H9 (cell line): ENCODE measurements around the gene KCNG3. TPM values are rescaled to one million over a fixed set of nuclear protein-coding genes. Genes with fewer than 3 reads are reported as not detected.

Experiments used
- DNase-seq: peaks from one replicate; pipeline ENCODE4 v3.0.0-alpha.2; 2017
- H2AFZ ChIP-seq: one replicate; pipeline ENCODE4 v1.6.1; 2013; ENCODE audit warnings: mild to moderate bottlenecking, low read length, control low read depth, moderate library complexity
- H2AK5ac ChIP-seq: 2 replicates; pipeline ENCODE4 v1.6.1; 2013; ENCODE audit warnings: low read length, control low read depth, mixed read lengths; ENCODE audit not compliant: insufficient read length
- H2BK120ac ChIP-seq: one replicate; pipeline ENCODE4 v1.6.1; 2013; ENCODE audit warnings: low read depth, mild to moderate bottlenecking, low read length, control low read depth, inconsistent platforms; ENCODE audit not compliant: poor library complexity, severe bottlenecking
- H2BK12ac ChIP-seq: 2 replicates; pipeline ENCODE4 v1.6.1; 2013; ENCODE audit warnings: low read length, control low read depth, mixed read lengths, low read depth; ENCODE audit not compliant: insufficient read length
- H2BK15ac ChIP-seq: 2 replicates; pipeline ENCODE4 v1.6.1; 2013; ENCODE audit warnings: low read depth, low read length, control low read depth
- H2BK20ac ChIP-seq: one replicate; pipeline ENCODE4 v1.6.1; 2013; ENCODE audit warnings: low read depth, mild to moderate bottlenecking, low read length, control low read depth, inconsistent platforms; ENCODE audit not compliant: poor library complexity, severe bottlenecking
- H2BK5ac ChIP-seq: 2 replicates; pipeline ENCODE4 v1.6.1; 2013; ENCODE audit warnings: low read length, control low read depth, mixed read lengths; ENCODE audit not compliant: insufficient read length
- H3K14ac ChIP-seq: 2 replicates; pipeline ENCODE4 v1.6.1; 2013; ENCODE audit warnings: low read length, control low read depth; ENCODE audit not compliant: insufficient read depth
- H3K18ac ChIP-seq: 2 replicates; pipeline ENCODE4 v1.6.1; 2013; ENCODE audit warnings: low read depth, mild to moderate bottlenecking, mixed read lengths, low read length, control low read depth; ENCODE audit not compliant: insufficient read length
- H3K23ac ChIP-seq: 2 replicates; pipeline ENCODE4 v1.6.1; 2013; ENCODE audit warnings: low read length, control low read depth, mixed read lengths, low read depth; ENCODE audit not compliant: insufficient read length
- H3K23me2 ChIP-seq: 2 replicates; pipeline ENCODE4 v1.6.1; 2013; ENCODE audit warnings: low read depth, mild to moderate bottlenecking, mixed read lengths, low read length, control low read depth; ENCODE audit not compliant: insufficient read length, poor library complexity, severe bottlenecking
- H3K27ac ChIP-seq: 2 replicates; pipeline ENCODE4 v1.5.1; 2013; ENCODE audit warnings: low read length, control low read depth, mixed read lengths, low read depth; ENCODE audit not compliant: insufficient read length
- H3K27me3 ChIP-seq: 2 replicates; pipeline ENCODE4 v1.6.1; 2013; ENCODE audit warnings: low read length, control low read depth, inconsistent platforms; ENCODE audit not compliant: insufficient read depth
- H3K4ac ChIP-seq: 2 replicates; pipeline ENCODE4 v1.6.1; 2013; ENCODE audit warnings: low read depth, mild to moderate bottlenecking, control low read depth, inconsistent platforms, low read length, moderate library complexity
- H3K4me1 ChIP-seq: 2 replicates; pipeline ENCODE4 v1.6.1; 2013; ENCODE audit warnings: low read length, control low read depth, inconsistent platforms; ENCODE audit not compliant: insufficient read depth
- H3K4me2 ChIP-seq: 2 replicates; pipeline ENCODE4 v1.6.1; 2013; ENCODE audit warnings: low read length, control low read depth, mixed read lengths; ENCODE audit not compliant: insufficient read length, insufficient read depth
- H3K56ac ChIP-seq: 2 replicates; pipeline ENCODE4 v1.6.1; 2013; ENCODE audit warnings: low read depth, mild to moderate bottlenecking, mixed read lengths, low read length, control low read depth; ENCODE audit not compliant: insufficient read length
- H3K79me1 ChIP-seq: 2 replicates; pipeline ENCODE4 v1.6.1; 2013; ENCODE audit warnings: low read depth, mild to moderate bottlenecking, moderate library complexity, low read length, control low read depth, inconsistent platforms; ENCODE audit not compliant: insufficient read depth, poor library complexity, severe bottlenecking
- H3K79me2 ChIP-seq: 2 replicates; pipeline ENCODE4 v1.6.1; 2013; ENCODE audit warnings: low read length, control low read depth, inconsistent platforms; ENCODE audit not compliant: insufficient read depth
- H3K9ac ChIP-seq: 2 replicates; pipeline ENCODE4 v1.6.1; 2013; ENCODE audit warnings: low read length, control low read depth, mixed read lengths; ENCODE audit not compliant: insufficient read length; ENCODE audit errors: extremely low read depth
- H3K9me3 ChIP-seq: one replicate; pipeline ENCODE4 v1.6.1; 2013; ENCODE audit warnings: low read depth, low read length, inconsistent platforms; ENCODE audit not compliant: control insufficient read depth
- H3T11ph ChIP-seq: one replicate; pipeline ENCODE4 v1.6.1; 2013; ENCODE audit warnings: mild to moderate bottlenecking, low read length, control low read depth, inconsistent platforms
- H4K20me1 ChIP-seq: one replicate; pipeline ENCODE4 v1.6.1; 2013; ENCODE audit not compliant: control insufficient read depth, insufficient read length, insufficient read depth
- H4K5ac ChIP-seq: 2 replicates; pipeline ENCODE4 v1.6.1; 2013; ENCODE audit warnings: low read depth, mild to moderate bottlenecking, mixed read lengths, low read length, control low read depth; ENCODE audit not compliant: insufficient read length
- H4K8ac ChIP-seq: replicated peaks from 2 replicates; pipeline ENCODE4 v1.6.1; 2013; ENCODE audit warnings: low read length, control low read depth, mixed read lengths, low read depth; ENCODE audit not compliant: insufficient read length
- H4K91ac ChIP-seq: 2 replicates; pipeline ENCODE4 v1.6.1; 2013; ENCODE audit warnings: low read depth, mild to moderate bottlenecking, moderate library complexity, mixed read lengths, low read length, control low read depth; ENCODE audit not compliant: insufficient read length
- H3K27ac Mint-ChIP-seq, 3 experiments: 2 replicates in 2 of 3; 3 replicates in 1 of 3; pipeline ENCODE4 v1.8.0; 2020 to 2021; ENCODE audit warnings: mixed read lengths in 3 of 3, mild to moderate bottlenecking in 1 of 3, moderate library complexity in 1 of 3
- H3K27me3 Mint-ChIP-seq: 2 replicates; pipeline ENCODE4 v1.8.0; 2021; ENCODE audit warnings: low read depth, mild to moderate bottlenecking, moderate library complexity, mixed read lengths
- H3K36me3 Mint-ChIP-seq, 3 experiments: 2 replicates in 2 of 3; 3 replicates in 1 of 3; pipeline ENCODE4 v1.8.0; 2020 to 2021; ENCODE audit warnings: low read depth in 3 of 3, mixed read lengths in 3 of 3; ENCODE audit not compliant: insufficient read depth in 1 of 3
- H3K4me1 Mint-ChIP-seq, 2 experiments: 2 replicates each; pipeline ENCODE4 v1.8.0; 2020; ENCODE audit warnings: mixed read lengths in 2 of 2
- H3K4me3 Mint-ChIP-seq, 2 experiments: 2 replicates in 1 of 2; 3 replicates in 1 of 2; pipeline ENCODE4 v1.8.0; 2020 to 2021; ENCODE audit warnings: mild to moderate bottlenecking in 2 of 2, mixed read lengths in 2 of 2, moderate library complexity in 1 of 2
- H3K9me3 Mint-ChIP-seq, 2 experiments: 2 replicates in 1 of 2; 3 replicates in 1 of 2; pipeline ENCODE4 v1.8.0; 2020; ENCODE audit warnings: mild to moderate bottlenecking in 2 of 2, mixed read lengths in 2 of 2, moderate library complexity in 1 of 2
- WGBS: extraction: QIAGEN DNeasy Blood & Tissue Kit; methylation state at CpG from one replicate; pipeline ENCODE4 v1.1.7; 2013; ENCODE audit warnings: missing lambda C conversion rate, low lambda C conversion rate, mixed read lengths; ENCODE audit not compliant: insufficient read length; ENCODE audit errors: extremely low coverage; 5-methylcytosine and 5-hydroxymethylcytosine counted together
- total RNA-seq: library from RNA; stranded (reverse); gene quantifications from 2 replicates; pipeline ENCODE4 v1.2.1, GENCODE V29; 2021
- TF ChIP-seq, protein P1 (sequence below): fragments of 200-600 bp; sonication (generic); conservative IDR thresholded peaks from 3 replicates; pipeline ENCODE4 v1.8.0; 2021; ENCODE audit warnings: antibody characterized with exemption, mild to moderate bottlenecking

KCNG3 gene
- total RNA-seq, 1 experiment from 2014 or later = 16.5 TPM

DNA sequence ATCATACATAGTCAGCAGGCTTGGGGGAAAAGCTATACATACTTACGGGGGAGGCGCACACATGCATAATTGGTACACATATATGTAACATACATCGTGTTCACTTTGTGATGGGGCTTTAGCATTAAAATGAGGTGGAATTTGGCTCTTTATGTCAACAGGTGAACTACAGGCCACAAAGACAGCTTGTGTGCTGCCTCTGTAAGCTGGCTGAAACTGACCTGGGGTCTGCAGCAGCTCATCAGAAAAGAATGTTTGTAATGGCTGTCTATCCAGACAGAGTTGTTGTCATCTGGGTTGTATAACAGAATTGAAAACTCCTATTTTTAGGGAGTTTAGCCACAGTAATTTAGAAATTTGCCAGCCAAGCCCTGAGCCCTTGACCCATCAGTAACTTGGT is 4.7 kb upstream of the KCNG3 start:
- Mint-ChIP-seq H3K27ac (peak overlapping the region; percentile 10 to 96 (median 65); a peak in 6 of 7 replicates), H3K4me1 (peaks cover 36 to 38% of the 10 kb centered on the region in 2 experiments), H3K36me3 (no peaks in the 10 kb centered on the region; a peak in 1 of 7 replicates), H3K27me3 (no peaks in the 10 kb centered on the region; the same call in 1 of the 2 replicates), H3K9me3 (no peaks in the 10 kb centered on the region; a peak in 1 of 5 replicates), H3K4me3 (no peak overlapping the region)
- no peak overlapping the region for H3T11ph ChIP-seq
- H2BK20ac ChIP-seq = no peak overlapping the region
- no peaks in the 10 kb centered on the region for H3K79me2 ChIP-seq
- no peak overlapping the region for H2BK12ac ChIP-seq
- no peaks in the 10 kb centered on the region for H3K27me3 ChIP-seq
- no peak overlapping the region for H2AFZ ChIP-seq
- H3K18ac ChIP-seq = no peak overlapping the region
- no CpG with 5 or more reads among the region's 3 CpGs for WGBS
- H2BK120ac ChIP-seq = no peak overlapping the region
- H3K14ac ChIP-seq = no peak overlapping the region
- no peak overlapping the region for H3K23ac ChIP-seq
- no peak overlapping the region for H4K8ac ChIP-seq
- no peak overlapping the region for H3K56ac ChIP-seq
- H3K4me1 ChIP-seq = peaks cover 7% of the 10 kb centered on the region; the same call in 1 of the 2 replicates
- H3K4me2 ChIP-seq = no peak overlapping the region
- H3K79me1 ChIP-seq = no peaks in the 10 kb centered on the region
- H4K5ac ChIP-seq = no peak overlapping the region
- no peaks in the 10 kb centered on the region for H3K9me3 ChIP-seq
- H4K20me1 ChIP-seq = no peaks in the 10 kb centered on the region
- H2AK5ac ChIP-seq = no peak overlapping the region
- peaks cover 8% of the 10 kb centered on the region for H3K23me2 ChIP-seq
- no peak overlapping the region for H3K27ac ChIP-seq
- no peak overlapping the region for H2BK5ac ChIP-seq
- H3K4ac ChIP-seq = no peak overlapping the region
- H2BK15ac ChIP-seq = no peak overlapping the region
- no peak overlapping the region for H3K9ac ChIP-seq
- DNase-seq = no peak
- TF ChIP-seq, protein P1, sequence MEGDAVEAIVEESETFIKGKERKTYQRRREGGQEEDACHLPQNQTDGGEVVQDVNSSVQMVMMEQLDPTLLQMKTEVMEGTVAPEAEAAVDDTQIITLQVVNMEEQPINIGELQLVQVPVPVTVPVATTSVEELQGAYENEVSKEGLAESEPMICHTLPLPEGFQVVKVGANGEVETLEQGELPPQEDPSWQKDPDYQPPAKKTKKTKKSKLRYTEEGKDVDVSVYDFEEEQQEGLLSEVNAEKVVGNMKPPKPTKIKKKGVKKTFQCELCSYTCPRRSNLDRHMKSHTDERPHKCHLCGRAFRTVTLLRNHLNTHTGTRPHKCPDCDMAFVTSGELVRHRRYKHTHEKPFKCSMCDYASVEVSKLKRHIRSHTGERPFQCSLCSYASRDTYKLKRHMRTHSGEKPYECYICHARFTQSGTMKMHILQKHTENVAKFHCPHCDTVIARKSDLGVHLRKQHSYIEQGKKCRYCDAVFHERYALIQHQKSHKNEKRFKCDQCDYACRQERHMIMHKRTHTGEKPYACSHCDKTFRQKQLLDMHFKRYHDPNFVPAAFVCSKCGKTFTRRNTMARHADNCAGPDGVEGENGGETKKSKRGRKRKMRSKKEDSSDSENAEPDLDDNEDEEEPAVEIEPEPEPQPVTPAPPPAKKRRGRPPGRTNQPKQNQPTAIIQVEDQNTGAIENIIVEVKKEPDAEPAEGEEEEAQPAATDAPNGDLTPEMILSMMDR = no peak
- no peak overlapping the region for H4K91ac ChIP-seq
